ENCODE measurements around the gene ST14.

DNA sequence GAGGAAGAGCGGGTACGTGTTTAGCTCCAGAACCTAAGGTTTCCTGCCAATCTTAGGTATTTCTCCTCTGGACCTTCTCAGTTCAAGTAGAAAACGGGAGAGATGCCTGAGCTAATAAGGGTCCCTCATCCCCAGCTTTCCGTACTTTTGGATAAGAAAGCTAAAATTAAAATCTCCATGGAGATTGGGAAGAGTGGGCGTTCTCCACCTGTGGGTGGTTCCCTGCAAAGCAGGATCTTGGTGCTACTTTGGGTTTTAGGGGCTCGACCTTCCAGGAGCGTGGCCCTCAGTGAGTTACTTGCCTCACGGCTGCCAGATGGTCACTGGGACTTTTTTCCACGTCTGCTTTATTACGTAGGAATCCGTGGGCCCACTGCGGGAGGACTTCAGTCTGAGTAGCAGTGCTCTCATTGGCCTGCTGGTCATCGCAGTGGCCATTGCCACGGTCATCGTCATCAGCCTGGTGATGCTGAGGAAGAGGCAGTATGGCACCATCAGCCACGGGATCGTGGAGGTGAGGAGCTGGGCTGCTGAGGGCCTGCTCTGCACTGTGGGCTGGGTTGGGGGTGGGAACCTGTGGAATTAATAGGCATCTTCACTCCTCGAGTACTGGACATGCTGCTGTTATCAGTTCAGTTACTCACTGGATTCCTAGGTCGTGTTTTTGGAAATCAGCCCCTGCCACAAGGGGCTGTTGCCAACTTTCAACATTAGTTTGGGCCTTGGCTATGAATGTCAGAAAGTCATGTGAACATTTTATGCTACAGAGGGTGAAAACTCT lies 17.8 kb upstream of the ST14 start:
- no peak for TF ChIP-seq YY1 (IDR thresholded peaks at IDR 0.05; ENCODE audit: insufficient read depth, insufficient read length)
- TF ChIP-seq ZNF274 (IDR thresholded peaks at IDR 0.05; ENCODE audit: low read depth, low read length): no peak
- TF ChIP-seq SUZ12 (IDR thresholded peaks at IDR 0.05; ENCODE audit: extremely low read depth, insufficient read depth, insufficient read length): no peak

Measured in NT2/D1 (cell line).